Renal cortical epithelial cell (primary cell): ENCODE data around the gene WDR47. TPM values are rescaled to one million over a fixed set of nuclear protein-coding genes. Genes with fewer than 3 reads are reported as not detected.
A peak's percentile ranks its signal among the peaks of the same experiment; 100 is the strongest.

ENCODE experiments used
- DNase-seq: peaks from one replicate; pipeline ENCODE4 v3.0.0-alpha.2; 2011; ENCODE audit warnings: low read depth
- total RNA-seq: library from RNA; depleted of rRNA; stranded (reverse); fragments of >200 nt; gene quantifications from 2 replicates; pipeline ENCODE4 v1.2.3, GENCODE V29; 2014

Gene WDR47
- 21.0 and 43.2 TPM in 2 replicates for total RNA-seq

- DNase-seq: peak; percentile 88
Measured at GRCh38 chr1:109041621-109042468, at the start of gene WDR47. TSS of gene WDR47 (minus strand) at chr1:109042102. CDS start at chr1:109023512, 18,590 bp downstream.

- DNase-seq: no peak
Measured at GRCh38 chr1:109091078-109091838, 49.4 kb upstream of the WDR47 start.

DNA sequence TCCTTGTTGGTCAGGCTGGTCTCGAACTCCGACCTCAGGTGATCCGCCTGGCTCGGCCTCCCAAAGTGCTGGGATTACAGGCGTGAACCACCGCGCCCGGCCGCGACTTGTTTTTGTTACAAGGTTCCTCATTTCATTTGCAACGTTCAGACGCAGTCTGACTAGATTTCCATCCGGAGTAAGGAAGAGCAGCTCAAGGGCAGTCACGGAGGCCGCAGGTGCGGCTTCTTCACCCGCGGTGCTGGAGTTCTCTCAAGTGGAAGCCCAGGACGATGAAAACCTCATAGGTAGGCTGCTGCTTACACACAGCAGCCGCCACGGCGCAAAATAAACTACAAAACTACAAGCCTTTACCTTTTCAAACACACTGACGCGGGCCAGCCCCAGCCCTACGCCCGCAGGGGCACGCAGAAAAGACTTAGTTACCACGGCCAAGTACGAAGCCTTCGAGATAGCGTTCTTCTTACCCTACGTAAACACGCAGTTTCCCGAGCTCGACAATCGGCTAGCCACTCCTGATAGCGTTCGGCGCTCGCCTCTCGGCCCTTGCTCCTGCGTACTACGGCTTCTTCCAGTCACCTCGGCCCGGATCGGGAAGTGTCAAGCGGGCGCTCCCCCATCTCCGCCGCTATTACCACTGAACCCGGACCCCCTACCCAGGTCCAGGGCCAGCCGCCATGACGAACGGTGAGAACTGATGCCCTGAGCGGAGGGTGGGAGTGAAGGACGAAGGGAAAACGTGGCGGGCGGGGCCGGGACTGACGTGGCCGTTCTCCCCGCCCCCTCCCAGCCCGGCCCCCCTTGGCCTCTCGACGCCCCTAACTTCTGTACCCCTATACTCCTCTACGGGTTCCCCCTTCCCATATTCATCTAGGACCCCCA is 48.5 kb upstream of the WDR47 start, which contains the start of gene TMEM167B:
TSS of gene TMEM167B (plus strand) at position 569 of the 882 bp plus-strand sequence. CDS start at position 678, 109 bp downstream.
- peak; percentile 92 for DNase-seq

GRCh38 chr1:109089242-109090015 is 47.5 kb upstream of the WDR47 start:
- DNase-seq: peak; percentile 54

GRCh38 chr1:109084563-109085517 is 42.9 kb upstream of the WDR47 start:
- peak; percentile 80 for DNase-seq

DNA sequence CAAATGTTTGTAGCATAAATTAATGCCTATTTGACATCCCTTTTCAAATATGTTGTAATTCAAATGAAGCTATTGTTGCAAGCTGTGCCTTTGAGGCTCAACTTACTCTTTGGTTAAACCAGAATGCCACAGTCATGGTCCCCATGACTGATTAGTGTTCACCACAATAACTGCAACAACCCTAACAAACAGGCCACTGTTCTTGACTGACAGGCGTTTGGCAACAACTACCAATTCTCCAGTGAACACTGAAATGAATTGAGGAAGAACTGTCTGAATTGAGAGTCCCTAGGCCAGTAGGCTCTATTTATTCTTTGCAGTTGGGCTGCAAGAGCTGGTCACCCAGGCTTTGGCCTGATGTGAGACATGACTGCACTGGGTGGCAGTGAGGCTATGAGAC is 42.0 kb upstream of the WDR47 start:
- DNase-seq: peak; percentile 52

GRCh38 chr1:109083501-109083900 is 41.6 kb upstream of the WDR47 start:
- no peak for DNase-seq

DNA sequence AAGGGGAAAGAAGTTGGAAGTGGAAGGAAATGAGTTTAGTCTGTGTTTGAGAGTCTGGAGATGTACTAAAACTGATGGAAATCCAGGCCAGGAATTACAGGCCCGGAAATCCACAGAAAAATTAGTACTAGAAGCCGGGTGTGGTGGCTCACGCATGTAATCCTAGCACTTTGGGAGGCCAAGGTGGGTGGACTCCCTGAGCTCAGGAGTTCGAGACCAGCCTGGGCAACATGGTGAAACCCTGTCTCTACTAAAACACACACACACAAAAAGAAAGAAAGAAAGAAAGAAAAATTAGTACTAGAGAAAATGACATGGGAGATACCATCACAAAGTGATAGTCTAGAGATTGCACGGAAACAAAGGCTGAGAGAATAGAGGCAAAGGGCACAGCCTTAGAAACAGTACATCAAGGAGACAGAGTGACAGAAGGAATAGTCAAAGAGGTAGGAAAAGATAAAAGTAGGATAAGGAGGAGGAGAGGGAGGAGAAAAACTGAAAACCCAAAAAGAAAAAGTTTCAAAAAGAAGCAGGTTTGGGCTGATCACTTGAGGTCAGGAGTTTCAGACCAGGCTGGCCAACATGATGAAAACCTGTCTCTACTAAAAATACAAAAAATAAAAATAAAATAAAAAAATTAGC is 38.7 kb upstream of the WDR47 start:
- DNase-seq: no peak

DNA sequence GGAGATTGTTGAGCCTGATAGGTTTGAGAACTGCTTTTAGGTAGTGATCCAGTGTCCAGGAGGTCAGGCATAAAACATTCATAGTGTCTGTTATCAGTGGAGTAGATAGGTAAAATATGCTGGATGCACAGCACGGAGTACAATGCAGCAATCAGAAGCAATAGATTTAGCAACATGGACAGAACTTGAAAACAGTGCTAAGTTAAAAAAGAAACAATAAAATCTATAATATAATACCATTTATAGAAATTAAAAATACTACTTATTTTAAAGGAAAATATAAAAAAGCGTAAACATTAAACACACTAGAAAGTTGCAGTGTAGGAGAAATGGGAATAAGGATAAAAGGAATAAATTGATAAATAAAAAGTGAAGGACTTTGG is 37.3 kb upstream of the WDR47 start:
- no peak for DNase-seq

- DNase-seq: no peak
Measured at GRCh38 chr1:109078317-109078716, 36.4 kb upstream of the WDR47 start.

- peak; percentile 80 for DNase-seq
Measured at GRCh38 chr1:109075531-109076490, 33.9 kb upstream of the WDR47 start, which contains the start of gene TAF13. TSS of gene TAF13 (minus strand) at chr1:109076003. CDS start at chr1:109075947, 56 bp downstream.

- DNase-seq: no peak
Measured at GRCh38 chr1:109069294-109069693, 27.4 kb upstream of the WDR47 start.

DNA sequence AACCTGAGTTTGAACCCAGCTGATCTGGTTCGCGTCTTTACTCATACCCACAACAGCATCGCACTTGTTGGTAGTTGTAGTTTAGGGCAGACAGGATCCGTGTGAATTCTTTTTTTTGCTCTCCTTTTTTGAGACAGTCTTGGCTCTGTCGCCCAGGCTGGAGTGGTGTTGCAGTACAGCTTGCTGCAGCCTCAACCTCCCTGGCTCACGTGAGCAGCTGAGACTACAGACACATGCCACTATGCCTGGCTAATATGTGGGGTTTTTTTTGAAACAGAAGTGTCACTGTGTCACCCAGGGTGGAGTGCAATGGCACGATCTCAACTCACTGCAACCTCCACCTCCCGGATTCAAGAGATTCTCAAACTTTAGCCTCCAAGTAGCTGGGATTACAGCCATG is 26.0 kb upstream of the WDR47 start:
- DNase-seq: no peak

- DNase-seq: no peak
Measured at GRCh38 chr1:109065137-109065536, 23.2 kb upstream of the WDR47 start.

DNA sequence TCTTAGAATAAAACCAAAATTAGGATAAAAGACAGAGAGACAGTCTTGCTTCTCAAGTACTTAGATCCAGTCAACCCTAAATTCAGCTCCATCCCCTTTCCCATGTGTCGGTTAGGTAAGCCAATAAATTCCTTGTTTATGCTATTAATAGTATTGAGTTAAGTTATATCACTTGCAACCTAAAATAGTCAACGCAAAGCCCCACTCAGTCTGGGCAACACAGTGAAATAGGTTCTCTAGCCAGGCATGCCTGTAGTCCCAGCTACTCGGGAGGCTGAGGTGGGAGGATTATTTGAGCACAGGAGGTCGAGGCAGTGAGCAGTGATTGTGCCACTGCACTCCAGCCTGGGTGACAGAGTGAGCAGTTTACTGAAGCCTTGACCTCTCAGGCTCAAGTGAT is 19.3 kb upstream of the WDR47 start:
- no peak for DNase-seq

- DNase-seq: peak; percentile 30
Measured at GRCh38 chr1:109060707-109061106, 18.8 kb upstream of the WDR47 start.

DNA sequence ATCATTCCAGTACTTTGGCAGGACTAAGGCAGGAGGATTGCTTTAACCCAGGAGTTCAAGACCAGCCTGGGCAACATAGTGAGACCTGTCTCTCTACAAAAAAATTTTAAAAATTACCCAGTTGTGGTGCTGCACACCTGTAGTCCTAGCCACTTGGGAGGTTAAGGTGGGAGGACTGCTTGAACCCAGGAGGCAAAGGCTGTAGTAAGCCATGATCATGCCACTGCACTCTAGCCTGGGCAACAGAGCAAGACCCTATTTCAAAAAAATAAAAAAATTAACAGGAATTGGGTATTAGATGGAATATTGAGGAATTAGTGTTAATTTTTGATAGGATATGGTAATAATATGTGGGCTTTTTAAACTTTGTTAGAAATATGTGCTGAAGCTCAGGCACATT is 17.1 kb upstream of the WDR47 start:
- no peak for DNase-seq

DNA sequence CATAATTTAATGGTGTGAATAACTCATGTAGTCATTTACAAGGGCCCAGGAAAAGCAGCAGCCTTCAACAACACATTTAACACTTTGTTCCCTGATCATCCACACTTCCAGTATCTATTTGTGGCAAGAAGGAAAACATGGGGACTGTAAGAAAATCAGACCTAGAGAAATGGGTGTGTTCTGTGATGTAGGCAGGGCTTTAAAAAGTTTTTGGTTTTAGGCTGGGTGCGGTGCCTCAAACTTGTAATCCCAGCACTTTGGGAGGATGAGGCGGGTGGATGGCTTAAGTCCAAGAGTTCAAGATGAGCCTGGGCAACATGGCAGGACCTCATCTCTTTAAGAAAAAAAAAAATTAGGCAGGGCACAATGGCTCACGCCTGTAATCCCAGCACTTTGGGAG is 14.2 kb upstream of the WDR47 start:
- no peak for DNase-seq
